ENCODE data around the gene APEH.

Gene APEH

GRCh38 chr3:49668861-49669260 lies 5.3 kb upstream of the APEH start:
- no peak for TF ChIP-seq CTCF (IDR thresholded peaks at IDR 0.05; ENCODE audit: control insufficient read depth, insufficient read depth, low read depth, low read length, missing control alignments)
- no peak overlapping the region for H3K4me3 ChIP-seq (ENCODE audit: control insufficient read depth, low read depth, low read length)
- no peak for DNase-seq (ENCODE audit: low read depth)

- DNase-seq (ENCODE audit: low read depth): no peak
- no peak for TF ChIP-seq CTCF (IDR thresholded peaks at IDR 0.05; ENCODE audit: control insufficient read depth, insufficient read depth, low read depth, low read length, missing control alignments)
- no peak overlapping the region for H3K4me3 ChIP-seq (ENCODE audit: control insufficient read depth, low read depth, low read length)
Observed at GRCh38 chr3:49669352-49669751, 4.8 kb upstream of the APEH start.

- no peak overlapping the region for H3K4me3 ChIP-seq (ENCODE audit: control insufficient read depth, low read depth, low read length)
- DNase-seq (ENCODE audit: low read depth): no peak
- no peak for TF ChIP-seq CTCF (IDR thresholded peaks at IDR 0.05; ENCODE audit: control insufficient read depth, insufficient read depth, low read depth, low read length, missing control alignments)
Observed at GRCh38 chr3:49670940-49671290, 3.2 kb upstream of the APEH start.

GRCh38 chr3:49671291-49672288 lies 2.6 kb upstream of the APEH start:
- peak; percentile 95 for TF ChIP-seq CTCF (IDR thresholded peaks at IDR 0.05; ENCODE audit: control insufficient read depth, insufficient read depth, low read depth, low read length, missing control alignments)
- no peak for DNase-seq (ENCODE audit: low read depth)
- H3K4me3 ChIP-seq (ENCODE audit: control insufficient read depth, low read depth, low read length): no peak overlapping the region

- peak overlapping the region; percentile 83 for H3K4me3 ChIP-seq (ENCODE audit: control insufficient read depth, low read depth, low read length)
- DNase-seq (ENCODE audit: low read depth): no peak
- TF ChIP-seq CTCF (IDR thresholded peaks at IDR 0.05; ENCODE audit: control insufficient read depth, insufficient read depth, low read depth, low read length, missing control alignments): no peak
Observed at GRCh38 chr3:49673121-49673714, 933 bp upstream of the APEH start.

GRCh38 chr3:49674497-49674983 lies 389 bp downstream of the APEH start:
- TF ChIP-seq CTCF (IDR thresholded peaks at IDR 0.05; ENCODE audit: control insufficient read depth, insufficient read depth, low read depth, low read length, missing control alignments): no peak
- H3K4me3 ChIP-seq (ENCODE audit: control insufficient read depth, low read depth, low read length): peak overlapping the region; percentile 83
- no peak for DNase-seq (ENCODE audit: low read depth)

Measured in AG09309 (cell line).